HUES6 (cell line): ENCODE results near the gene LIM2.
"Not testable (repeated sequence)": the region's sequence is repeated elsewhere in the genome, so short reads cannot be mapped to it uniquely, and the experiment has no call there.

Experiments
- H3K27ac ChIP-seq: 2 replicates; pipeline ENCODE4 v1.7.0; 2013; ENCODE audit warnings: low read depth, mild to moderate bottlenecking, low read length, inconsistent platforms
- H3K27me3 ChIP-seq: 2 replicates; pipeline ENCODE4 v1.6.1; 2013; ENCODE audit warnings: low read length; ENCODE audit not compliant: control insufficient read depth, insufficient read depth
- H3K36me3 ChIP-seq: 2 replicates; pipeline ENCODE4 v1.6.1; 2013; ENCODE audit warnings: low read length; ENCODE audit not compliant: control insufficient read depth, insufficient read depth
- H3K4me1 ChIP-seq: 2 replicates; pipeline ENCODE4 v1.6.1; 2013; ENCODE audit warnings: low read length; ENCODE audit not compliant: control insufficient read depth, insufficient read depth
- H3K4me3 ChIP-seq: 2 replicates; pipeline ENCODE4 v1.5.1; 2013; ENCODE audit warnings: low read depth, low read length
- H3K9ac ChIP-seq: one replicate; pipeline ENCODE4 v1.6.1; 2013; ENCODE audit warnings: mild to moderate bottlenecking, low read length
- H3K9me3 ChIP-seq: 2 replicates; pipeline ENCODE4 v1.6.1; 2013; ENCODE audit warnings: low read depth, low read length; ENCODE audit not compliant: control insufficient read depth, insufficient read depth

LIM2 gene, protein sequence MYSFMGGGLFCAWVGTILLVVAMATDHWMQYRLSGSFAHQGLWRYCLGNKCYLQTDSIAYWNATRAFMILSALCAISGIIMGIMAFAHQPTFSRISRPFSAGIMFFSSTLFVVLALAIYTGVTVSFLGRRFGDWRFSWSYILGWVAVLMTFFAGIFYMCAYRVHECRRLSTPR

DNA sequence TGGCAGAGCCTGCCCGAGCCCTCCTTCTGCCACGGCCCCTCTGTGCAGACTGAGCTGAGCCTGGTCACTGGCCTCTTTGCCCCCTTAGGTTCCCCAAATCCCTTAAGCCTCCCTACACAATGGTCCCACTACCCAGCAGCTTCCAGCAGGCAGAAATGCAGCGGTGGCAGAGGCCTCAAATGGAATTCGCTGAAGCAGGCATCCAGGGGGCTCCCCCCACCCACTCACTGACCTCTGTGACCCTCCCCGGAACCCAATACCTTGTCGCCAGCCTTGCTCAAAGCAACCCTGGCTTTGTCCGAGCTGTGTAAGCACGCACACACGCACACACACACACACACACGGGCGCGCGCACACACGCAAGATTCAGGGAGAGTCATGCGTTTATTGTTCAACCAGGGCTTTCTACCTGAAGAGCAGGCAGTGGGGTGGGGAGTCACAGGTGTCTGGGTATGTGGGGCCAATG lies at the start of gene LIM2:
LIM2 (minus strand) TSS at position 51 of the 466 bp plus-strand sequence. CDS start 531 bp downstream, outside the sequence.
- Histone ChIP-seq H3K27me3 (no peaks in the 10 kb centered on the region), H3K9ac (no peak within 1 kb of the TSS), H3K9me3 (no peaks in the 10 kb centered on the region), H3K27ac (no peak within 1 kb of the TSS), H3K36me3 (no peaks in the 10 kb centered on the region), H3K4me1 (peaks cover 9% of the 10 kb centered on the region; the same call in 1 of the 2 replicates), H3K4me3 (no peak within 1 kb of the TSS)

DNA sequence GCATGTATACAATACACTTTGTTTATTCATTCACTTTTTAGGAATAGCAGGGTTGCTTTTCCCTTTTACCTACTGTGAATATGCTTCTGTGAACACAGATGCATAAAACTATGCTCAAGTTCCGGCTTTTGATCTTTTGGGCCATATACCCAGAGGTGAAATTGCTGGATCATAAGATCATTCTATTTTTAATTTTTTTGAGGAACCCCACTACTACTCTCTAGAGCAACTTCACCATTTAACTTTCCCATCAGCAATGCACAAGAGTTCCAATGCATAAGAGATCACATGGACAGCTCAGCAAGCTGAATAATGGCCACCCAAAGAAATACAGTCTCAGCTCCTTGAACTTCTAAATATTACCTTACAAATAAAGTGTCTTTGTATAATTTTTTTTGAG lies 46.7 kb upstream of the LIM2 start:
- H3K36me3 ChIP-seq = no peaks in the 10 kb centered on the region
- H3K9me3 ChIP-seq = no peaks in the 10 kb centered on the region
- no peak overlapping the region for H3K9ac ChIP-seq
- H3K4me3 ChIP-seq = no peak overlapping the region
- H3K27me3 ChIP-seq = peaks cover 28% of the 10 kb centered on the region
- H3K27ac ChIP-seq = no peak overlapping the region
- H3K4me1 ChIP-seq = no peaks in the 10 kb centered on the region

DNA sequence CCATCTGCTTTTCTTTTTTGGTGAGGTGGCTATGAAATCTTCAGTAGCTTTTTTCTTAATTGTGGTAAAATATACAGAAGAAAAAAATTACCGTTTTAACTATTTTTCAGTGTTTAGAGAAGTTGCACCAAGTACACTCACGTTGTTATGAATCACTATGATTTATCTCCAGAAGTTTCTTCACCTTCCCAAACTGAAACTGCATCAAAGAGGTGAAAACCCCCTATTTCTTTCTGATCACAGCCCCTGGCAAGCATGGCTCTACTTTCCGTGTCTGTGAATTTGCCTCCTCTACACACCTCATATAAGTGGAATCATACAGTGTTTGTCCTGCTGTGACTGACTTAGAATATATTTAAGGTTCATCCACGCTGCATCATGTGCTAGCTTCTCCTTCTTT lies 45.3 kb upstream of the LIM2 start:
- Histone ChIP-seq H3K9me3 (no peaks in the 10 kb centered on the region), H3K27ac (no peak overlapping the region), H3K36me3 (no peaks in the 10 kb centered on the region), H3K9ac (no peak overlapping the region), H3K27me3 (peaks cover 40% of the 10 kb centered on the region), H3K4me1 (no peaks in the 10 kb centered on the region), H3K4me3 (no peak overlapping the region)

DNA sequence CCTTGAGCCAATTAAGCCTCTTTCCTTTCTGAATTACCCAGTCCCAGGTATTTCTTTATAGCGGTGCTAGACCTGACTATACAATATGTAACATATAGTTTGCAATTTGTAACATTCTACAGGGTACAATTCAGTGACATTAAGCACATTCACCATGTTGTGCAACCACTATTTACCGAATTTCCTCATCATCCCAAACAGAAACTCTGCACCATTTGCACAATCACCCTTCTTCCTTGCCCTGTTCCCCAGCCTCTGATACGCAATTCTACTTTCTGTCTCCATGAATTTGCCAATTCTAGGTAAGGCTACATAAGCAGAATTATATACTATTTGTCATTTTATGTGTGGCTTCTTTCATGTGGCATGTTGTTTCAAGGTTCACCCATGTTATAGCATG lies 43.4 kb upstream of the LIM2 start:
- Histone ChIP-seq H3K27ac (no peak overlapping the region), H3K36me3 (no peaks in the 10 kb centered on the region), H3K4me3 (no peak overlapping the region)

DNA sequence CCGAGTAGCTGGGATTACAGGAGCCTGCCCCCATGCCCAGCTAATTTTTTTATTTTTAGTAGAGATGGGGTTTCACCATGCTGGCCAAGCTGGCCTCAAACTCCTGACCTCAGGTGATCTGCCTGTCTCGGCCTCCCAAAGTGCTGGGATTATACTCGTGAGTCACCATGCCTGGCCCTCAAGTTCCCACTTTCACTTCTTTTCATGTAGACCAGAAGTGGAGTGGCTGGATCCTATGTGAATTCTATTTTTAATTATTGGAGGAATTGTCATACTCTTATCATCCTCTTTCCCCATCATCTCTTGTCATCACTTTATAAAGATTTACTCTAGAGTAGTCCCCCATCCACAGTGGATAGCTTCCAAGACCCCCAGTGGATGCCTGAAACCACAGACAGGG lies 42.4 kb upstream of the LIM2 start:
- Histone ChIP-seq H3K27me3 (peaks cover 30% of the 10 kb centered on the region), H3K9me3 (no peaks in the 10 kb centered on the region), H3K4me1 (no peaks in the 10 kb centered on the region), H3K36me3 (no peaks in the 10 kb centered on the region), H3K27ac (no peak overlapping the region), H3K9ac (no peak overlapping the region), H3K4me3 (no peak overlapping the region)

More for the DNA sequence above, 43.4 kb upstream of the LIM2 start:
- Histone ChIP-seq H3K9ac (no peak overlapping the region), H3K4me1 (no peaks in the 10 kb centered on the region), H3K9me3 (no peaks in the 10 kb centered on the region), H3K27me3 (peaks cover 30% of the 10 kb centered on the region)

DNA sequence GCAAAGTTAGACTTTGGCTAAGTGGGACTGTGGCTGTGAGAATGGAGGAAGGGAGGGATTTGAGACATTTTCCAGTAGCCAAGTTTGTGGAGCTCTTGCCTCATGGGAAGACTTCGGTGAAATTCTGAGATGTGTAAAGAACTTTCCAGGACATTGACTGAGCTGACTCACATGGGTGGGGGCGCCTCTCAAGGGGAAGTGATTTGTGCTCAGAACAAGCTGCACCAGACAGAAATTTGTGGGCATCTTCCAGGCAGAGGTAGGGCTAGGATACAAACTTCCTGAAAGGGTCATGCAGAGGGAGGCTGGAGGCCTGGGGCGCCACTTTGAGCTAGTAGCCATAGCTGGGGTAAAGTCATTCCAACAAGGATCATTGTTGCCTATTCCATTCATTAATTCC lies 39.4 kb upstream of the LIM2 start:
- H3K9me3 ChIP-seq = no peaks in the 10 kb centered on the region
- H3K27ac ChIP-seq = no peak overlapping the region
- H3K36me3 ChIP-seq = no peaks in the 10 kb centered on the region
- H3K9ac ChIP-seq = no peak overlapping the region
- peaks cover 23% of the 10 kb centered on the region for H3K27me3 ChIP-seq
- H3K4me3 ChIP-seq = no peak overlapping the region
- H3K4me1 ChIP-seq = no peaks in the 10 kb centered on the region

DNA sequence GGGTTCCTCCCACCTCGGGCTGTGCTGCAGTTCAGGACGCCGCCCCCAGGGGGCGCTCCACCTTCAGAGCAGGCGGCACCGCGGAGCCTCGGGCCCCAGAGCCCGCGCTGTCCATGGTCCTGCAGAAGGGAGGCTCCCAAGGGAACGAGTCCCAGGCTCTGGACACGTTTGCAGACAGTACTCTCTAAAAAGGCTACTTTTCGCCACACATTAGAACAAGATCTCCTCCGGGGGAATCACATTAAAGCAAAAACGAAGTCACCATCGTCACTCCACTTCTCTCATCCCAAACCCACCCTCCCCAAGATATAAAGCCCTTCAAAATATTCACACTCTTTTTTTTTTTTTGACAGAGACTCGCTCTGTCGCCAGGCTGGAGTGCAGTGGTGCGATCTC lies 34.3 kb upstream of the LIM2 start:
- Histone ChIP-seq H3K4me3 (peak overlapping the region; percentile 60), H3K9ac (no peak overlapping the region), H3K36me3 (no peaks in the 10 kb centered on the region), H3K27ac (no peak overlapping the region), H3K27me3 (peaks cover 22% of the 10 kb centered on the region), H3K4me1 (peaks cover 7% of the 10 kb centered on the region; the same call in 1 of the 2 replicates), H3K9me3 (no peaks in the 10 kb centered on the region)

DNA sequence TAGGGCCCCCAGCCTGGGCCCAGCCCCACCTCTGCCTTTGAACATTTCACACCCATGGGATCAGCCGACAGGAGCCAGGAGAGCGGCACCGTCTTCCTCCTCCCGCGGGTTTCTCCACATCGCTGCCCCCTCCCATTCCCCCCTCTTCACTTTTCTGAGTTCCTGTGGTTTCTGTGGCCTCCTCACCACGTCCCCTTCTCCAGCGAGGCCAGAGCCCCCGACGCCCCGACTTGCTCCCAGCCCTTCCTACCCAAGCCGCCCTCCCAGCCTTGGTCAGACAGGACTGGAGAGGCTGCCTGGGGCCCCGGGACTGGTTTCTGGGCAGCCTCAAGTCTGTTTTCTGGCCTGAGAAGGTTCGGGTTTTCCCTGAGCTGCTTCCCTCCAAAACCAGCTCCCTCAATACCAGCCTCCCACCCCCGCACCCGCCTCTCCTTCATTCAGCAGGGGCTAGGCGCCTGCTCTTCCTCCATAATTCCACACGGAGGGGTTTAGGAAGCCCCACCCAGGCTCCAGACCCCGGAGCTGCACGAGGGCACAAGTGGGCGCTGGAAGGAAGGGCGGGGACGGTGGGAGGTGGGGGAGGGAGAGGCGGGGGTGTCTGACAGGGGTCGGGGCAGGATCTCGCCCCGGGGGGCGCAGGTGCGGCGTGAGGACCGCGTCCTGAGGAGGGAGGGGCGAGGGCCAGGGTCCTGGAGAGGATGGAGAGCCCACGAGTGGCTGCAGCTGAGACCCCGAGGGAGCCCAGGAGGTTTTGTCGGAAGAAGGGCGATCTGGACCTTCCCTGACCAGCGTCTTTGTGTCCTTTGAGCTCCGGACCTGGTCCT lies 33.7 kb upstream of the LIM2 start:
- no peak overlapping the region for H3K27ac ChIP-seq
- peak overlapping the region; percentile 60 for H3K4me3 ChIP-seq
- H3K36me3 ChIP-seq = no peaks in the 10 kb centered on the region
- H3K27me3 ChIP-seq = peaks cover 22% of the 10 kb centered on the region
- no peak overlapping the region for H3K9ac ChIP-seq
- no peaks in the 10 kb centered on the region for H3K9me3 ChIP-seq
- H3K4me1 ChIP-seq = peaks cover 7% of the 10 kb centered on the region; the same call in 1 of the 2 replicates

DNA sequence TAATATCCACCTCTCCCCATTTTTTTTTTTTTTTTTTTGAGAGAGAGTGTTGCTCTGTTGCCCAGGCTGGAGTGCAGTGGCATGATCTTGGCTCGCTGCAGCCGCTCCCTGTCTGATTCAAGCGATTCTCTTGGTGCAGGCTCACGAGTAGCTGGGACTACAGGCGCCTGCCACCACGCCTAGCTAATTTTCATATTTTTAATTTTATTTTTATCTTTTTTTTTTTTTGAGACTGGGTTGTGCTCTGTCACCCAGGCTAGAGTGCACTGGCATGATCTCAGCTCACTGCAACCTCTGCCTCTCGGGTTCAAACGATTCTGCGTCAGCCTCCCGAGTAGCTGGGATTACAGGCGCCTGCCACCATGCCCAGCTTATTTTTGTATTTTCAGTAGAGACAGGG lies 32.7 kb upstream of the LIM2 start:
- not testable (repeated sequence) for H3K4me3 ChIP-seq, H3K36me3 ChIP-seq, H3K27ac ChIP-seq, H3K4me1 ChIP-seq, H3K9me3 ChIP-seq, H3K9ac ChIP-seq
- H3K27me3 ChIP-seq = peaks cover 17% of the 10 kb centered on the region

DNA sequence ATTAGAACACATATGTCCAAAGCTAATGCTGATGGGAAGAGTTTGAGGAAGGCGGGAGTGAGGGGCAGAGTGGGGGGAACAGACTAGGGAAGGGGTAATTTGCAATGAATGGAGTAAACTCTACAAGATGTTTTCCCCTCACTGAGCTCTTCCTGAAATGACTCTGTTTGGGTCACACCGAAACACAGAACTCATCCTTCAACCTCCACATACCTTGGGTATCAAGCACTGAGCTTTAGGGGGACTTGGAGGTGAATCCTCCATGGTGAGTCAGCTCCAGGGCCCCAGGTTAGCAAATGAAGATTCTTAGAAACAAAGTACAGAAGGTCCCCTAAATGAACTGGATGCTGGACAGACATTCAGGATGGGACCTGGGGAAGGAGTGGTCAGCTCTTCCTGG lies 30.9 kb upstream of the LIM2 start:
- peaks cover 7% of the 10 kb centered on the region; the same call in 1 of the 2 replicates for H3K4me1 ChIP-seq
- H3K9me3 ChIP-seq = no peaks in the 10 kb centered on the region
- H3K36me3 ChIP-seq = no peaks in the 10 kb centered on the region; the same call in 1 of the 2 replicates
- no peak overlapping the region for H3K27ac ChIP-seq
- H3K27me3 ChIP-seq = peaks cover 17% of the 10 kb centered on the region
- H3K9ac ChIP-seq = no peak overlapping the region
- H3K4me3 ChIP-seq = no peak overlapping the region

DNA sequence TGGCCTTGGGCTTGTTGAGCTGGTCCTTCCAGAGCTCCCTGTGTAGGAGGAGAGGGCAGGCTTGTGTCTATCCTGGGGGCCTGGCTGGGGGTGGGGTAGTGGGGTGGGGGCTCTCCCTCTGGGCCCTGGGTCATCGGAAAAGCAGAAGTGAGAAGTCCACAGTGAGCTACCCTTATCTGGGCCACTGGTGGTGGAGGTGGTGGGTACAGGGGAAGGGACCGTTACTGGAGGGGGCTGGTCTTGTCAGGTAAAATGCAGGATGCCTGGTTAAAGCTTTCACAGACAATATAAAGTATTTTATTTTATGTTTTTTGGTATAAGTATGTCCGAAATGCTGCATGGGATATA lies 30.0 kb upstream of the LIM2 start:
- Histone ChIP-seq H3K27ac (no peak overlapping the region), H3K9ac (no peak overlapping the region), H3K4me3 (no peak overlapping the region), H3K36me3 (no peaks in the 10 kb centered on the region; the same call in 1 of the 2 replicates), H3K4me1 (peaks cover 7% of the 10 kb centered on the region; the same call in 1 of the 2 replicates), H3K9me3 (no peaks in the 10 kb centered on the region), H3K27me3 (peaks cover 17% of the 10 kb centered on the region)
